HCT116 (cell line): Measurements from ENCODE around the gene CCR2. TPM values are rescaled to one million over a fixed set of nuclear protein-coding genes. Genes with fewer than 3 reads are reported as not detected.

ENCODE experiments used
- ATAC-seq: fragments of 200-7000 bp; cut with Tn5 transposase; 2 replicates; pipeline ENCODE4 v1.9.1; 2020; ENCODE audit warnings: mild to moderate bottlenecking, moderate library complexity
- BruUV-seq: library from RNA; stranded (reverse); fragments of 400-500 nt; replicated peaks from 2 replicates; lab custom pipeline; 2021; lab: Mats Ljungman, UMichigan
- CTCF ChIA-PET: fragments of 300-600 bp; sonication (Branson Sonifier 250); formaldehyde crosslinking; loops from one replicate; lab custom pipeline; 2021; ENCODE audit warnings: antibody characterized with exemption; lab: Charles Lee
- POLR2A ChIA-PET: fragments of 300-600, 350-600 bp; sonication (Branson Sonifier 250); formaldehyde crosslinking; loops from one replicate; lab custom pipeline; 2021; ENCODE audit warnings: antibody characterized with exemption; lab: Charles Lee
- RAD21 ChIA-PET, 2 experiments: fragments of 300-600 bp; sonication (Branson Sonifier 250); formaldehyde crosslinking; loops; one replicate each; lab custom pipeline; 2023; ENCODE audit warnings: low total read pairs in 2 of 2; ENCODE audit not compliant: uncharacterized antibody in 2 of 2, unreplicated experiment in 2 of 2, low non-redundant PET in 1 of 2; lab: Charles Lee
- DNase-seq: peaks from one replicate; pipeline ENCODE4 v3.0.0-alpha.2; 2010; ENCODE audit warnings: low read depth, low spot score
- H2AFZ ChIP-seq: fragments of 200-600 bp; shearing (Covaris generic), sonication (generic); 2 replicates; pipeline ENCODE4 v1.6.1; 2017; ENCODE audit warnings: low read depth, mixed run types, mixed read lengths, antibody characterized with exemption, low read length; ENCODE audit not compliant: poor library complexity, severe bottlenecking
- H3K27ac ChIP-seq: 2 replicates; pipeline ENCODE4 v1.5.1; 2012; ENCODE audit warnings: low read depth, low read length
- H3K27me3 ChIP-seq: fragments of 200-600 bp; sonication (generic); 2 replicates; pipeline ENCODE4 v1.6.1; 2016; ENCODE audit warnings: mixed run types, low read length, mixed read lengths; ENCODE audit not compliant: insufficient read depth
- H3K36me3 ChIP-seq, 2 experiments: fragments of 200-500 bp in 1 of 2; fragments of 200-600 bp in 1 of 2; sonication (Bioruptor generic) in 1 of 2; sonication (generic) in 1 of 2; 2 replicates each; pipeline versions ENCODE4 v1.5.1 to v1.6.1; 2014 to 2016; ENCODE audit warnings: low read length in 2 of 2, inconsistent platforms in 1 of 2, mixed read lengths in 1 of 2, mixed run types in 1 of 2; ENCODE audit not compliant: insufficient read depth in 2 of 2, control insufficient read depth in 1 of 2
- H3K4me1 ChIP-seq, 2 experiments: fragments of 200-600 bp in 1 of 2; sonication (generic) in 1 of 2; 2 replicates each; pipeline versions ENCODE4 v1.5.1 to v1.6.1; 2012 to 2017; ENCODE audit warnings: low read length in 2 of 2, inconsistent platforms in 1 of 2, mild to moderate bottlenecking in 1 of 2, mixed read lengths in 1 of 2, mixed run types in 1 of 2, moderate library complexity in 1 of 2; ENCODE audit not compliant: insufficient read depth in 2 of 2, control insufficient read depth in 1 of 2
- H3K4me2 ChIP-seq: fragments of 200-600 bp; sonication (generic); 2 replicates; pipeline ENCODE4 v1.6.1; 2017; ENCODE audit warnings: mixed run types, low read length, mixed read lengths
- H3K4me3 ChIP-seq, 2 experiments: fragments of 200-600 bp in 1 of 2; sonication (generic) in 1 of 2; replicated peaks in 1 of 2; 2 replicates each; pipeline ENCODE4 v1.5.1; 2011 to 2016; ENCODE audit warnings: low read length in 2 of 2, control low read depth in 1 of 2, low read depth in 1 of 2, mild to moderate bottlenecking in 1 of 2, mixed read lengths in 1 of 2, mixed run types in 1 of 2
- H3K79me2 ChIP-seq: fragments of 200-600 bp; sonication (generic); 2 replicates; pipeline ENCODE4 v1.6.1; 2017; ENCODE audit warnings: mild to moderate bottlenecking, mixed run types, low read length, moderate library complexity, mixed read lengths; ENCODE audit not compliant: insufficient read depth
- H3K9ac ChIP-seq: fragments of 200-600 bp; sonication (generic); 2 replicates; pipeline ENCODE4 v1.6.1; 2016; ENCODE audit warnings: low read length, mixed read lengths
- H3K9me2 ChIP-seq: fragments of 200-600 bp; sonication (generic), shearing (Covaris generic); 2 replicates; pipeline ENCODE4 v1.6.1; 2017; ENCODE audit warnings: mixed run types, mild to moderate bottlenecking, moderate library complexity; ENCODE audit not compliant: insufficient read depth
- H3K9me3 ChIP-seq, 2 experiments: fragments of 200-500 bp in 1 of 2; fragments of 200-600 bp in 1 of 2; sonication (Bioruptor generic) in 1 of 2; sonication (generic) in 1 of 2; 2 replicates each; pipeline ENCODE4 v1.6.1; 2014 to 2017; ENCODE audit warnings: low read length in 2 of 2, mixed read lengths in 2 of 2, inconsistent platforms in 1 of 2, low read depth in 1 of 2, mild to moderate bottlenecking in 1 of 2, mixed run types in 1 of 2, moderate library complexity in 1 of 2; ENCODE audit not compliant: control insufficient read depth in 1 of 2, insufficient read depth in 1 of 2
- H4K20me1 ChIP-seq: fragments of 200-600 bp; sonication (generic), shearing (Covaris generic); 2 replicates; pipeline ENCODE4 v1.6.1; 2017; ENCODE audit warnings: mixed run types, mild to moderate bottlenecking, moderate library complexity; ENCODE audit not compliant: insufficient read depth
- CBX3 ChIP-seq: IDR thresholded peaks from 2 replicates; pipeline ENCODE4 v1.6.1; 2012; ENCODE audit warnings: low read depth
- EGR1 ChIP-seq: IDR thresholded peaks from 2 replicates; pipeline ENCODE4 v1.6.1; 2012; ENCODE audit warnings: low read depth
- ELF1 ChIP-seq: IDR thresholded peaks from 2 replicates; pipeline ENCODE4 v1.6.1; 2012; ENCODE audit warnings: low read depth, borderline replicate concordance
- FOSL1 ChIP-seq: IDR thresholded peaks from 2 replicates; pipeline ENCODE4 v1.6.1; 2012; ENCODE audit warnings: low read depth
- JUND ChIP-seq: IDR thresholded peaks from 2 replicates; pipeline ENCODE4 v1.6.1; 2012
- POLR2AphosphoS5 ChIP-seq: IDR thresholded peaks from 2 replicates; pipeline ENCODE4 v1.6.1; 2011; ENCODE audit warnings: mild to moderate bottlenecking, low read depth, low read length, moderate library complexity
- RAD21 ChIP-seq: IDR thresholded peaks from 2 replicates; pipeline ENCODE4 v1.6.1; 2012; ENCODE audit warnings: low read depth, mild to moderate bottlenecking
- SRF ChIP-seq: IDR thresholded peaks from 2 replicates; pipeline ENCODE4 v1.6.1; 2012; ENCODE audit warnings: low read depth
- TCF7L2 ChIP-seq: IDR thresholded peaks from 2 replicates; pipeline ENCODE4 v1.7.0; 2011; ENCODE audit warnings: borderline replicate concordance, inconsistent platforms; ENCODE audit not compliant: insufficient read depth, insufficient read length; ENCODE audit errors: extremely low read depth
- ZFX ChIP-seq: fragments of 450-650 bp; IDR thresholded peaks from 2 replicates; pipeline ENCODE4 v1.6.1; 2017
- ZNF274 ChIP-seq: fragments of 200-500 bp; sonication (Bioruptor generic); IDR thresholded peaks from 2 replicates; pipeline ENCODE4 v1.6.1; 2014; ENCODE audit warnings: mild to moderate bottlenecking, low read depth, low read length, inconsistent platforms
- intact Hi-C: fragments of 100-400 bp; cut with micrococcal nuclease; formaldehyde crosslinking; loops from 2 replicates; pipeline ENCODE4 v1.10.0; 2022
- total RNA-seq: library from RNA; stranded (reverse); gene quantifications from one replicate; pipeline ENCODE4 v1.2.1, GENCODE V29; 2021; ENCODE audit not compliant: unreplicated experiment
- TF ChIP-seq, protein P1 (sequence below): IDR thresholded peaks from 2 replicates; pipeline ENCODE4 v1.6.1; 2012
- TF ChIP-seq, protein P2 (sequence below), 3 experiments: fragments of 200-600 bp in 1 of 3; sonication (generic) in 1 of 3; IDR thresholded peaks in 2 of 3; conservative IDR thresholded peaks in 1 of 3; 2 replicates each; pipeline ENCODE4 v1.5.1; 2012 to 2017; ENCODE audit warnings: low read depth in 2 of 3, low read length in 2 of 3, antibody characterized with exemption in 1 of 3, borderline replicate concordance in 1 of 3, control low read depth in 1 of 3, mild to moderate bottlenecking in 1 of 3, mixed read lengths in 1 of 3, mixed run types in 1 of 3, moderate library complexity in 1 of 3; ENCODE audit not compliant: insufficient read depth in 1 of 3
- TF ChIP-seq, protein P3 (sequence below): IDR thresholded peaks from 2 replicates; pipeline ENCODE4 v1.6.1; 2012; ENCODE audit warnings: low read depth
- TF ChIP-seq, protein P4 (sequence below): IDR thresholded peaks from 2 replicates; pipeline ENCODE4 v1.6.1; 2012

CCR2 gene
- total RNA-seq, 1 experiment from 2014 or later = not detected

DNA sequence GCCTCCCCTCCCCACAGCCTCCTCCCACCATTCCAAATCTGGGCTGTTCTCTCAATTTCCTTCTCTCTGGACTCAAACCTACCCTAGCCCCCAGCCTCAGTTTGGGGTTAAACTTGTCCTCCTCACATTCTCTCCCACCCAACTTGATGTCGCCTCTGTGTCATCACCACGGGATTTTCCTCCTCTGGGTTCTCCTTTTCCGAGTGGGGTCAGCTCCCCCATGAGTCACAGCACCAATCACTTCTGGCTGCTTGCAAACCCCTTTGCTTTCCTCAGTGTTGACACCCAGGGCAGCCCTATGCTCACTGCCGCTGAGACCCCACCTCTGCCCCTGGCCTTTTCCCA lies 52.5 kb downstream of the CCR2 start:
- Histone ChIP-seq H3K4me3 (no peak overlapping the region), H2AFZ (no peak overlapping the region), H3K27ac (no peak overlapping the region)

More for the DNA sequence above, 52.5 kb downstream of the CCR2 start:
- Histone ChIP-seq H3K9ac (no peak overlapping the region), H3K4me1 (peaks cover 0 to 10% of the 10 kb centered on the region in 2 experiments; a peak in 1 of 4 replicates), H3K79me2 (no peaks in the 10 kb centered on the region), H3K4me2 (peak overlapping the region; percentile 48; the same call in 1 of the 2 replicates), H3K27me3 (no peaks in the 10 kb centered on the region), H3K9me3 (no peaks in the 10 kb centered on the region), H4K20me1 (no peaks in the 10 kb centered on the region), H3K36me3 (no peaks in the 10 kb centered on the region), H3K9me2 (no peaks in the 10 kb centered on the region)
- intact Hi-C loops = no loop called here
- POLR2A ChIA-PET = no interaction called here
- DNase-seq (no peak), ATAC-seq (no peak)
- RAD21 ChIA-PET = no interaction called here
- no TSS peak for BruUV-seq
- CTCF ChIA-PET = interaction anchor here (1.1 kb wide), 1 partner anchor 28 kb away, joined by 4 read pairs; no protein-coding TSS in a partner anchor
- TF ChIP-seq EGR1 = no peak
- TF ChIP-seq FOSL1 = no peak
- no peak for TF ChIP-seq SRF
- no peak for TF ChIP-seq ELF1
- no peak for TF ChIP-seq CBX3
- TF ChIP-seq, protein P1, sequence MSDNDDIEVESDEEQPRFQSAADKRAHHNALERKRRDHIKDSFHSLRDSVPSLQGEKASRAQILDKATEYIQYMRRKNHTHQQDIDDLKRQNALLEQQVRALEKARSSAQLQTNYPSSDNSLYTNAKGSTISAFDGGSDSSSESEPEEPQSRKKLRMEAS = no peak
- TF ChIP-seq, protein P2, sequence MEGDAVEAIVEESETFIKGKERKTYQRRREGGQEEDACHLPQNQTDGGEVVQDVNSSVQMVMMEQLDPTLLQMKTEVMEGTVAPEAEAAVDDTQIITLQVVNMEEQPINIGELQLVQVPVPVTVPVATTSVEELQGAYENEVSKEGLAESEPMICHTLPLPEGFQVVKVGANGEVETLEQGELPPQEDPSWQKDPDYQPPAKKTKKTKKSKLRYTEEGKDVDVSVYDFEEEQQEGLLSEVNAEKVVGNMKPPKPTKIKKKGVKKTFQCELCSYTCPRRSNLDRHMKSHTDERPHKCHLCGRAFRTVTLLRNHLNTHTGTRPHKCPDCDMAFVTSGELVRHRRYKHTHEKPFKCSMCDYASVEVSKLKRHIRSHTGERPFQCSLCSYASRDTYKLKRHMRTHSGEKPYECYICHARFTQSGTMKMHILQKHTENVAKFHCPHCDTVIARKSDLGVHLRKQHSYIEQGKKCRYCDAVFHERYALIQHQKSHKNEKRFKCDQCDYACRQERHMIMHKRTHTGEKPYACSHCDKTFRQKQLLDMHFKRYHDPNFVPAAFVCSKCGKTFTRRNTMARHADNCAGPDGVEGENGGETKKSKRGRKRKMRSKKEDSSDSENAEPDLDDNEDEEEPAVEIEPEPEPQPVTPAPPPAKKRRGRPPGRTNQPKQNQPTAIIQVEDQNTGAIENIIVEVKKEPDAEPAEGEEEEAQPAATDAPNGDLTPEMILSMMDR (IDR thresholded peaks at IDR 0.05 in 2 of 3, conservative IDR thresholded peaks at IDR 0.05 in 1 of 3; ENCODE audit: borderline replicate concordance in 1 of 3, insufficient read depth in 1 of 3, low read depth in 2 of 3, low read length in 2 of 3) = no peak
- TF ChIP-seq TCF7L2 = no peak
- TF ChIP-seq ZFX = no peak
- TF ChIP-seq, protein P3, sequence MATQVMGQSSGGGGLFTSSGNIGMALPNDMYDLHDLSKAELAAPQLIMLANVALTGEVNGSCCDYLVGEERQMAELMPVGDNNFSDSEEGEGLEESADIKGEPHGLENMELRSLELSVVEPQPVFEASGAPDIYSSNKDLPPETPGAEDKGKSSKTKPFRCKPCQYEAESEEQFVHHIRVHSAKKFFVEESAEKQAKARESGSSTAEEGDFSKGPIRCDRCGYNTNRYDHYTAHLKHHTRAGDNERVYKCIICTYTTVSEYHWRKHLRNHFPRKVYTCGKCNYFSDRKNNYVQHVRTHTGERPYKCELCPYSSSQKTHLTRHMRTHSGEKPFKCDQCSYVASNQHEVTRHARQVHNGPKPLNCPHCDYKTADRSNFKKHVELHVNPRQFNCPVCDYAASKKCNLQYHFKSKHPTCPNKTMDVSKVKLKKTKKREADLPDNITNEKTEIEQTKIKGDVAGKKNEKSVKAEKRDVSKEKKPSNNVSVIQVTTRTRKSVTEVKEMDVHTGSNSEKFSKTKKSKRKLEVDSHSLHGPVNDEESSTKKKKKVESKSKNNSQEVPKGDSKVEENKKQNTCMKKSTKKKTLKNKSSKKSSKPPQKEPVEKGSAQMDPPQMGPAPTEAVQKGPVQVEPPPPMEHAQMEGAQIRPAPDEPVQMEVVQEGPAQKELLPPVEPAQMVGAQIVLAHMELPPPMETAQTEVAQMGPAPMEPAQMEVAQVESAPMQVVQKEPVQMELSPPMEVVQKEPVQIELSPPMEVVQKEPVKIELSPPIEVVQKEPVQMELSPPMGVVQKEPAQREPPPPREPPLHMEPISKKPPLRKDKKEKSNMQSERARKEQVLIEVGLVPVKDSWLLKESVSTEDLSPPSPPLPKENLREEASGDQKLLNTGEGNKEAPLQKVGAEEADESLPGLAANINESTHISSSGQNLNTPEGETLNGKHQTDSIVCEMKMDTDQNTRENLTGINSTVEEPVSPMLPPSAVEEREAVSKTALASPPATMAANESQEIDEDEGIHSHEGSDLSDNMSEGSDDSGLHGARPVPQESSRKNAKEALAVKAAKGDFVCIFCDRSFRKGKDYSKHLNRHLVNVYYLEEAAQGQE = no peak
- TF ChIP-seq, protein P4, sequence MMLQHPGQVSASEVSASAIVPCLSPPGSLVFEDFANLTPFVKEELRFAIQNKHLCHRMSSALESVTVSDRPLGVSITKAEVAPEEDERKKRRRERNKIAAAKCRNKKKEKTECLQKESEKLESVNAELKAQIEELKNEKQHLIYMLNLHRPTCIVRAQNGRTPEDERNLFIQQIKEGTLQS = no peak
- TF ChIP-seq POLR2AphosphoS5 = no peak
- no peak for TF ChIP-seq JUND
- no peak for TF ChIP-seq ZNF274
- TF ChIP-seq RAD21 = no peak
